Activated T-cell treated with anti-CD3 and anti-CD28 coated beads, Interleukin-2, amount 50 U/mL, for 24 hours (primary cell): ENCODE results near the gene DENND2D.

Experiments used
- DNase-seq: peaks from one replicate; pipeline ENCODE4 v3.0.0-alpha.2; 2020
- H3K27ac Mint-ChIP-seq: 2 replicates; pipeline ENCODE4 v1.8.0; 2020; ENCODE audit warnings: mild to moderate bottlenecking, mixed read lengths
- H3K27me3 Mint-ChIP-seq: 2 replicates; pipeline ENCODE4 v1.8.0; 2020; ENCODE audit warnings: mixed read lengths
- H3K36me3 Mint-ChIP-seq: 2 replicates; pipeline ENCODE4 v1.8.0; 2020; ENCODE audit warnings: low read depth, mixed read lengths
- H3K4me1 Mint-ChIP-seq: 2 replicates; pipeline ENCODE4 v1.8.0; 2020; ENCODE audit warnings: low read depth, mixed read lengths
- H3K4me3 Mint-ChIP-seq: 2 replicates; pipeline ENCODE4 v1.8.0; 2020; ENCODE audit warnings: mild to moderate bottlenecking, moderate library complexity, mixed read lengths
- H3K9me3 Mint-ChIP-seq: 2 replicates; pipeline ENCODE4 v1.8.0; 2020; ENCODE audit warnings: mixed read lengths

The DENND2D gene, protein sequence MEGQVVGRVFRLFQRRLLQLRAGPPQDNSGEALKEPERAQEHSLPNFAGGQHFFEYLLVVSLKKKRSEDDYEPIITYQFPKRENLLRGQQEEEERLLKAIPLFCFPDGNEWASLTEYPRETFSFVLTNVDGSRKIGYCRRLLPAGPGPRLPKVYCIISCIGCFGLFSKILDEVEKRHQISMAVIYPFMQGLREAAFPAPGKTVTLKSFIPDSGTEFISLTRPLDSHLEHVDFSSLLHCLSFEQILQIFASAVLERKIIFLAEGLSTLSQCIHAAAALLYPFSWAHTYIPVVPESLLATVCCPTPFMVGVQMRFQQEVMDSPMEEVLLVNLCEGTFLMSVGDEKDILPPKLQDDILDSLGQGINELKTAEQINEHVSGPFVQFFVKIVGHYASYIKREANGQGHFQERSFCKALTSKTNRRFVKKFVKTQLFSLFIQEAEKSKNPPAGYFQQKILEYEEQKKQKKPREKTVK

DNA sequence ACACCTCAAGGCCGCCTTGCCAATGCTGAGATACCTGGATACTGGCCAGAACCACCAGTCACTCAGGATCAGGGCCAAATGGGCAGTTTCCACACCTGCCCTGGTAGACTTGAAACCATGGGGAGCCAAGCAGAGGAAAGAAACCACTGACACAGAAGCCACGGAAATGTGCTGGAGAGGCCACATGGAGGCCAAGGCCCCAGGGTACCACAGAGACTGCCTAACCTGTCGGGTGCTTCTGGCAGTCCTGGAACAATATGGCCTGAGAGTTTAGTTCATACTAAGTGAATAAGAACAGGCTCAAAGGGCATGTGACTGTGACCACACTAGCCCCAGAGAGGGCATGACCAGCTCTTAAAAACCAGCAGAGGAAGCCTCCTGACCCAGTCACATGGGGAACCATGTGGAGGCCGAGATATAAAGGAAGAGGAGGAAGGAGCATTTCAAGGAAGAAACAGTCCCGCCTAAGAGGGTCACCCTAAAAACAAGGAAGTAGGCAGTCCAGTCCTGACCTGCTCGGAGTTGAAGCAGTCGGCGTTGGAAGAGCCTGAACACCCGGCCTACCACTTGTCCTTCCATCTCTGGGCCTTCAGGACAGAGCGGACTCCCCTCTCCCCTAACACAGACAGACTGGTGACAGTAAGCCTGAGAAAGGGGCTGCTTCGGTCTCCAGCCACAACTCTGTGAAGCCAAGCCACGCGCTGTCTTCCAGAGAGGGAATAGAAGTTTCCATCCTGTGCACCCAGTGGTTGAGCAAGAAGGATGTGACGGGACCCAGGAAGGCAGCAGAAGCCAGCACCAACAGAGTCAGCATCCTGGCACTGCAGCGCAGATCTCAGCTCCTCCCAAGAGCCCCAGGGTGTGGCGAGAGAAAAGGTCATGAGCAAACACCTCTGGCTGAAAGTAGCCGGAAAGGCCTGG is at the start of gene DENND2D:
DENND2D (minus strand) TSS at position 766 of the 921 bp plus-strand sequence; CDS start at position 579, 187 bp downstream.
- DNase-seq, result peak; percentile 81
- Mint-ChIP-seq H3K27ac (peak within 1 kb of the TSS; percentile 98), H3K36me3 (peaks cover 58% of the 10 kb centered on the region), H3K4me1 (peaks cover 65% of the 10 kb centered on the region), H3K9me3 (no peaks in the 10 kb centered on the region), H3K27me3 (no peaks in the 10 kb centered on the region), H3K4me3 (peak within 1 kb of the TSS; percentile 96)

DNA sequence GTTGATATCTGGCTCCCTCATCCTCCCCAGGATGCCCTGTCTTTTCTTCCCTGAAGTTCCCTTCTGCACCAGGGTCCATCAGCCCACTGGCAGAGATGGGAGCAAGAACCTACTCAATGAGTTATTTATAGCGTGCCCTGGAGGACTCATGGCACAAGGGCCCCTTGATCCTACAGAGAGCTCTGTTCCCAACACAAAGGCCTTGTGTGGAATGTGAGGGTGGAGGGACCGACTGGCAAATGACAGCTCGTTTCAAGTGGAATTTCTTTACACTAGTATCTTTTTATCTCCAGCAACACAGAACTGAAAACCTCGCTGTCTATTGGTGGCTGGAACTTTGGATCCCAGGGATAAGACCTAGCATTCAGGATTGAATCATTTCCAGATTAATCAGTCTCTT is 49.5 kb upstream of the DENND2D start:
- H3K36me3 Mint-ChIP-seq, result no peaks in the 10 kb centered on the region
- no peak overlapping the region for H3K27ac Mint-ChIP-seq
- H3K4me1 Mint-ChIP-seq, result peaks cover 14% of the 10 kb centered on the region

DNA sequence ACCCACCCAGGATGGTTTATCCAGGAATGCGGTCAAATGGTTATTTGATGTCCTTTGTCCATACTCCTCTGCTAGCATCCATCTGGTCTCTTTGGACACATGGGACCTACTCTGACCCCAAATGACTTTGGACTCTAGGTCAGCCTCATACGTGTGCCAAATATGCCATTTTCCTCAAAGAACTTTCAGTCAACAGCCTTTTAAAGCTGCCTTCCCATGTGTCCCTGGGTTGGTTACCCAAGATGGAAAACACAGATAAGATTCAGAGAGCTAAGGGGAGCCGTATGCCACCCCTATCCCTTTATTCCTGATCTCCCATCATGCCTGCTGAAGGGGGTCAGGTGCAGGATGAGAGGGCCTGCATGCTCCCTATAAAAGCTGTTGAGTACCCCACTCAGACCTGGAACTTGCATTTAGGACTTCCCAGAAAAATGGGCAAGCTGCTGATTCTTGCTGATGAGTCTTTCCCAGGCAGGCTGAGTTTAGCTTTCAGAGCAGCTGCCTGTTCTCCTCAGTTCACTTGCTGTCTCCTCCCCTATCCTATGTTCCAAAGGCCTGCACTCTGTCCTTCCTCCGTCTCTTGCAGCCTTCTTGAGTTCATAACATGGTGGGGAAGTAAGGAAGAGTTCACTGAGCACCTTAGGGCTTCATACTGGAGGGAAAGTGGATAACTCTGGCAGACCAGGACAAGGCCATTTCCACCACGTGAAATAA is 46.8 kb upstream of the DENND2D start:
- Mint-ChIP-seq H3K27me3 (no peaks in the 10 kb centered on the region), H3K36me3 (peaks cover 3% of the 10 kb centered on the region), H3K9me3 (no peaks in the 10 kb centered on the region), H3K4me1 (peaks cover 10% of the 10 kb centered on the region), H3K27ac (no peak overlapping the region), H3K4me3 (no peak overlapping the region)
- no peak for DNase-seq

More for the DNA sequence above, 49.5 kb upstream of the DENND2D start:
- no peaks in the 10 kb centered on the region for H3K27me3 Mint-ChIP-seq
- no peaks in the 10 kb centered on the region for H3K9me3 Mint-ChIP-seq
- no peak for DNase-seq
- no peak overlapping the region for H3K4me3 Mint-ChIP-seq

DNA sequence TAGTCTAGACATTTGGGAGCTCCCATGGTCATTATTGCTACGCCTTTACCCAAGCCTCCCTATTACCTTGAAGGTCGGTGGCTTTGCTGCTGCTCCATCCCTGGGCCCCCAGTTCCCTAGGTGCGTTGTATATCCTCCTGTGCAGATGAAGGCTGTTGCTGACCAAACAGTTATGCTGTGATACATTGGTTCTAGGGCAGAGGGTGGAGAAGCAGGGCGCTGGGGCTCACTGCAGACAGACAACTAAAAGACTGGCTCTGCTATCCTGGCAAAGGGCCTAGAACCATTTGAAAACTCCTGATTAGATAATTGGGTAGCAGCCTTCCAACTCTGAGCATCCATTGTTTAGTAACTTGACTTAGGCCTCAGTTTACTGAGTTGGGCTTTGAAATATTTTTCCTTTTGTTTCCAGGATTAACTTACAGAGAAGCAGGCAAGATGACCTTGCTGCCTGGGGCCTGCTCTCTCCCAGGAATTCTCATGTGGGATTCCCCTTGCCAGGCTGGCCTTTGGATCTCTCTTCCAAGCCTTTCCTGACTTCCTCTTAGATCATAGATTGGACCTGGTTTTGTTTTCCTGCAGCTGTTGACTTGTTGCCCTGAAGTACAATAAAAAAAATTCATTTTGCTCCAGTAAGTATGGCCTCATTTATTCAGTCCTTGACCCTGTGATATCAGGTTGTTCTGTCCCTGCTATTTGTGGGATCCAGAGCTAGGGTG is 42.5 kb upstream of the DENND2D start:
- Mint-ChIP-seq H3K4me1 (no peaks in the 10 kb centered on the region), H3K27ac (no peak overlapping the region), H3K9me3 (no peaks in the 10 kb centered on the region), H3K4me3 (no peak overlapping the region), H3K36me3 (peaks cover 3% of the 10 kb centered on the region), H3K27me3 (no peaks in the 10 kb centered on the region)
- no peak for DNase-seq

DNA sequence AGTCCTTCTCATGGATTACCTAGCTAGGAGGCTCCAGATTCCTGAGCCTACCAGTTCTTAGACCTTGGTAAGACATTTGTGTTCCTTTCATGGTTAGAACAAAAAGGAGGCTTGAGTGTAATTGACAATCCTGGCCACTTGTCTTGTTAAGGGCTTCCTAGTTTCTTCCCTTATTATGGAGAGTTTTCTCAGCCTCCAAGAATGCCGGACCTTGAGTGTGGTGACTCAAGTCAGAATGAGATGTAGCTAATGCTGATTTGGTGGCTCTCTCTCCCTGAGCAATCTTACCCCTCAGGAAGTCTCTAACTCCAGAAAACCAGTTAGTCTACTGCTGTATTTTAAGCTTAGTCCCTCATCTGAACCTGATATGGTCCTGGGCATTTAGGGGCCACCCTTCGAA is 41.4 kb upstream of the DENND2D start:
- Mint-ChIP-seq H3K4me1 (no peaks in the 10 kb centered on the region), H3K27me3 (no peaks in the 10 kb centered on the region), H3K27ac (no peak overlapping the region), H3K36me3 (peaks cover 3% of the 10 kb centered on the region), H3K4me3 (no peak overlapping the region), H3K9me3 (no peaks in the 10 kb centered on the region)
- DNase-seq, result no peak

DNA sequence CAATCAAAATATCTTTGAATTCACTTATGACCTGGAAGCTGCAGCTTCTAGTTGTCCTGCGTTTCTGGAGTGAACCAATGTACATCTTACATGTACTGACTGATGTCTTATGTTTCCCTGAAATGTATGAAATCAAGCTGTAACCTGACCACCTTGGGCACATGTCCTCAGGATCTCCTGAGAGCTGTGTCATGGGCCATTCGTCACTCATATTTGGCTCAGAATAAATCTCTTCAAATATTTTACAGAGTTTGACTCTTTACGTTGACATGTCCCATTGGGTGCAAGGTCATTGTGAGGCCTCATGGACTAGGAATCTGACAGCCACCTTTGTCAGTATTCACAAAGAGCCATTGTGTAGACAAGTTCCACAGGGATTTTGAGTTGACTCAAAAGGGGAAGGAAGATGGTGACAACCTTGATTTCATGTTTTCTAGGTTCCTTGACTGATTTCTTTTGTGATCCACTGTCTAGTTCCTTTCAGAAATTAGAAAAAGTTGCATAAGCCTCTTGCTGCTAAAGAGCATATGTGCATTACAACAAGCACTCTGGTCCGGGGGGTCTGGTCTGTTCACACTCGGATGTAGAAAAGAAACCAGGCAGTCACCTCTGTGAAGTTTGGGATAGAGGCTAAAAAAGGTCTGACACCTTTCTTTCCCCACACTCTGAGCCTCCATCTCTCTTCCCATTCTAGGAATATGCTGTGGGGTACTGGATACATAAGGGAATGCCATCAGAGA is 37.8 kb upstream of the DENND2D start:
- no peaks in the 10 kb centered on the region for H3K9me3 Mint-ChIP-seq
- H3K36me3 Mint-ChIP-seq, result peaks cover 3% of the 10 kb centered on the region
- no peak overlapping the region for H3K4me3 Mint-ChIP-seq
- no peak overlapping the region for H3K27ac Mint-ChIP-seq
- no peak for DNase-seq
- peaks cover 4% of the 10 kb centered on the region for H3K4me1 Mint-ChIP-seq
- H3K27me3 Mint-ChIP-seq, result no peaks in the 10 kb centered on the region

DNA sequence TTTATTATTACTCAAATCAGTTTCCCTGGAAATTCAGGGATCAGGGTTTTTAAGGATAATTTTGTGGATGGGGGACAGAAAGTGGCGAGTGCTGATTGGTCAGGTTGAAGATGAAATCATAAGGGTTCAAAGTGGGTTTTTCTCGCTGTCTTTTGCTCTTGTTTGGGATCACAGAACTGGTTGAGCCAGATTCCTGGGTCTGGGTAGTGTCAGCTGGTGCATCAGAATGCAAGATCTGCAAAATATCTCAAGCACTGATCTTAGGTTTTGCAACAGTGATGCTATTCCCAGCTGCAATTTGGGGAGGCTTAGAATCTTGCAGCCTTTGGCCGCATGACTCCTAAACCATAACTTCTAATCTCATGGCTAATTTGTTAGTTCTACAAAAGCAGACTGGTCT is 36.4 kb upstream of the DENND2D start:
- Mint-ChIP-seq H3K36me3 (no peaks in the 10 kb centered on the region), H3K27me3 (no peaks in the 10 kb centered on the region), H3K9me3 (no peaks in the 10 kb centered on the region), H3K27ac (no peak overlapping the region), H3K4me3 (no peak overlapping the region), H3K4me1 (peaks cover 9% of the 10 kb centered on the region)
- no peak for DNase-seq

DNA sequence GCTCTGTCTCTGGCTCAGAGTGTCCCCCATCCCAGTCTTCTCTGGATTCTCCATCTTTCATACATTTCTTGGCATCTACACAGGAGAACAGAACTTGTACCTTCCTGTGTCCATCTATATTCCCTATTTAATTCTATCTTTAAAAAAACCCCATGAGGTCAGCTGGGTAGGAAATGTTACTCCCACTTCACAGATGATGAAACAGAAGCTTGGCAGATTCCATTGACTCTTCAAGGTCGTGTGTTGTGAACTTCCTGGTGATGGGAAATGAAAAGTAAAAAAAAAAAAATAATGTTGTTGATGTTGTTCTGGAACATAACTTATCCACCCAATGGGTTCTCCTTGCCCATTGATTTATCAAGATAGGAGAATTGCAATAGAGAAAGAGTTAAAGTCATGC is 35.9 kb upstream of the DENND2D start:
- H3K27me3 Mint-ChIP-seq, result no peaks in the 10 kb centered on the region
- no peak overlapping the region for H3K27ac Mint-ChIP-seq
- DNase-seq, result no peak
- H3K36me3 Mint-ChIP-seq, result no peaks in the 10 kb centered on the region
- H3K4me1 Mint-ChIP-seq, result peaks cover 10% of the 10 kb centered on the region
- no peaks in the 10 kb centered on the region for H3K9me3 Mint-ChIP-seq
- no peak overlapping the region for H3K4me3 Mint-ChIP-seq

DNA sequence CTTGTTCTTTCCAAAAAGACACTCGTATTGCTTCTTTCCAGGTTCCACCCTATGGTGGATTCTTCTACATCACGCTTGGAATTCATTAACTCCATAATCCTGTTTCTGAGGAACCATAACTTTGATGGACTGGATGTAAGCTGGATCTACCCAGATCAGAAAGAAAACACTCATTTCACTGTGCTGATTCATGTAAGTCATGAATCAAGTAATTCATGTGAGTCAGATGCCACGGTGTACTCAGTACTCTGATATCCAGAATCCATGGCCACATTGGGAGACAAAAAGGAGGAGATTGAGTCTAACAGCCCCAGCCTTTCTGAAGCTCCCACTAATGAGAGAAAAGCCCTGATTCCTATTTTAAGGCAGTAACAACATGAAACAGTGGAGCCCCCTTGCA is 34.4 kb upstream of the DENND2D start:
- no peak overlapping the region for H3K27ac Mint-ChIP-seq
- DNase-seq, result no peak
- no peaks in the 10 kb centered on the region for H3K27me3 Mint-ChIP-seq
- H3K4me1 Mint-ChIP-seq, result peaks cover 20% of the 10 kb centered on the region
- no peak overlapping the region for H3K4me3 Mint-ChIP-seq
- no peaks in the 10 kb centered on the region for H3K36me3 Mint-ChIP-seq
- H3K9me3 Mint-ChIP-seq, result no peaks in the 10 kb centered on the region

DNA sequence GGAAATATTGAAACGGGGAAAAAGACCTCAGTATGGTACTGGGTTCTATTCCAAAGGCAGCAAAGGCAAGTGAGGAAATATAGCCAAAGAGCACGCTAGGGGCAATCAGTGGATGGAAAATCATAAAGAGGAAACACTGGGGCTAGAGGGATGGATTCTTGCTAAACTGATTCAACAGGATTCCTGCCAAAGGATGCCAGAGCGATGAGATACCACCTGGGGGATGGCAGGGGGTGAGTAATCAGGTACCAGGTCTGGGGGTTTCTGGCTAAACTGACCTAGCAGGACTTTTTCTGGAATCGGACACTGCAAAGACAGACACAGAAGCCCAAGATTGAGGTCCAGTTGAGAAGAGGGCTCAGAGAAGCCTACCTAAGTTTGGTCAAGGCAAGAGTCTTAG is 33.8 kb upstream of the DENND2D start:
- peaks cover 23% of the 10 kb centered on the region for H3K4me1 Mint-ChIP-seq
- no peaks in the 10 kb centered on the region for H3K27me3 Mint-ChIP-seq
- DNase-seq, result no peak
- H3K9me3 Mint-ChIP-seq, result no peaks in the 10 kb centered on the region
- no peaks in the 10 kb centered on the region for H3K36me3 Mint-ChIP-seq
- no peak overlapping the region for H3K27ac Mint-ChIP-seq
- H3K4me3 Mint-ChIP-seq, result no peak overlapping the region

DNA sequence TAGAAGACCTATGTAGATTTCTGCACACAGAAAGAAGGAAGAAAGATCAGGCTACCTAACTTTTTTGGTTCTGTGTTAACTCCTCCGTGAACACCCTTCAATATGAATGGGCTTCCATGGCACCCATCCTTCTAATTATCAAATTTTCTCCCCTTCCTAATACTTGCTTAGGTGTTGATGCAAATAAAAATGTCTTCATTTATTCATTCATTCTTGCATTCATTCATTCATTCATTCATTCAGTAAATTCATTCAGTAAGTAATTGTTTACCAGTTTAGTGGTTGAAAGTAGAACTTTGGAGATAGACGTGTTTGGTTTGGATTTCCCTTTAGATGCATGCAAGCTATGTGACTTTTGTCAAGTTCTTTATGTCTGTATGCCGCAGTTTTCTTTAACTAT is 31.7 kb upstream of the DENND2D start:
- Mint-ChIP-seq H3K4me3 (no peak overlapping the region), H3K4me1 (peaks cover 44% of the 10 kb centered on the region), H3K9me3 (no peaks in the 10 kb centered on the region), H3K27ac (no peak overlapping the region), H3K27me3 (no peaks in the 10 kb centered on the region), H3K36me3 (no peaks in the 10 kb centered on the region)
- DNase-seq, result no peak

DNA sequence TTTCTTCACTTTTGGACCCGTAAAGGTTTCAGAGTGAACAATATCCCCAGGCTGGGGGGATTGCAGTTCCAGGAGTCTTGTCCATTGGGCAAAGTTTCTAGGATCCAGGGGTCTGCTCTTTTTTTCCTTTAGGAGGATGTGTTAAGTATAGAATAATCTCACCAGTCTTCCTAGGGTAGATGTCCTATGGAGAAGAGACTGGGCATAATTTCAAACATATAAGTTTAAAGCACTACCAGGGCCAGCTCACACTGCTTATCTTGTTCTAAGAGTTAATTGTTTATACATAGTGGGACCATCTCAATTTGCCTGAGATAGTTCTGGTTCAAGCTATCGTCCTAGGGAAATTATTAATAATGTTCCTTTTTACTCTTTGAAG is 28.3 kb upstream of the DENND2D start:
- H3K4me1 Mint-ChIP-seq, result peaks cover 70% of the 10 kb centered on the region
- H3K27ac Mint-ChIP-seq, result no peak overlapping the region
- no peaks in the 10 kb centered on the region for H3K27me3 Mint-ChIP-seq
- H3K9me3 Mint-ChIP-seq, result no peaks in the 10 kb centered on the region
- no peak overlapping the region for H3K4me3 Mint-ChIP-seq
- H3K36me3 Mint-ChIP-seq, result no peaks in the 10 kb centered on the region
- no peak for DNase-seq

DNA sequence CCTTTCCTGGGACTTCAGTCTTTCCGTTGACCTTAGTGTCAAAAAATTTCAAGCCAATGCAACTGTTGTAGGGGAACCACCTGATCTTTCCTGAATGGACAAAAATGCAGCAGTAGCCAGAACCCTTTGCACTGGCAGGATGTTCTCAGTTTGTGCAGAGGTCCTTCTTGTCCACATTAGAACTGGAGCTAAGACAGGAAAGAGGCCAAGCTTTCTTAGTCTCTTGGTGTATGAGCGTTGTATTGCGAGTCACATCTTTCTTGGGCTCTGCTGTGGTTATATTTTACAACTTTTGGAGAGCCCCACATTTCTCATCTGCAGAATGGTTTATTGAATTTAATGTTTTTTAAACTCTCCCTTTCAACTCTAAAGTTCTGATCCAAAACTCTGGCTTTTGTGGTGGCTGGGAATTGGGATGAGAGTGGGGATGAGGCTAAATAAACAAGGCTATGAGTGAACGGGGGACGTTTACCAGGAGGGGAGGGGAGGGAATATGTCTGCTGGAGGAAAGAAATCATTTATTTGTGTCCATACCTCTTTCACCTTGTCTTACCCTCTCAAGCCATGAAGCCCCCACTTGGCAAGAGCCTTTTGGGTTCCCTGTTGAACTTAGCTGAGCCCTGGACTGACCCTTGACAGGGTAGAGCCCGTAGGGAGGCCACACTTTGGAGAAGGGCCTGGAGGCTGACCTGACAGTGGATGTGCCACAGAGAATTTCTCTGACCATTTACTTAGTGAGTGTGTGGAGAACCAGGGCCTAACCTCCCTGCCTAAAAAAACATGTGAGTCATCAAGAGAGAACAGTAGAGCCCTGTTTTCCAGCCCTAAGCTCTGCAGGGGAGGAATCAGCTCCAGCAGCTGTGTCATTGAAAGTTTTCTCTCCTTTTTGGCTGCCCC is 27.7 kb upstream of the DENND2D start:
- no peaks in the 10 kb centered on the region for H3K27me3 Mint-ChIP-seq
- no peaks in the 10 kb centered on the region for H3K9me3 Mint-ChIP-seq
- H3K36me3 Mint-ChIP-seq, result no peaks in the 10 kb centered on the region
- H3K4me1 Mint-ChIP-seq, result peaks cover 75% of the 10 kb centered on the region
- peak overlapping the region; percentile 53 for H3K27ac Mint-ChIP-seq
- no peak for DNase-seq
- H3K4me3 Mint-ChIP-seq, result no peak overlapping the region
